Mucosa of gallbladder (tissue), 1 donor: ENCODE measurements around the gene IL1B. TPM values are rescaled to one million over a fixed set of nuclear protein-coding genes. Genes with fewer than 3 reads are reported as not detected.

Source experiments
- DNase-seq: peaks from one replicate; pipeline ENCODE4 v3.0.0-alpha.2; 2020; ENCODE audit warnings: low spot score
- total RNA-seq: library from RNA; stranded (reverse); gene quantifications from one replicate; pipeline ENCODE4 v1.2.1, GENCODE V29; 2021
- donor health status: DM: no; HTN: no; CAD: no.

The IL1B gene
- total RNA-seq, 1 donor from 2014 or later, result 33.2 TPM

DNA sequence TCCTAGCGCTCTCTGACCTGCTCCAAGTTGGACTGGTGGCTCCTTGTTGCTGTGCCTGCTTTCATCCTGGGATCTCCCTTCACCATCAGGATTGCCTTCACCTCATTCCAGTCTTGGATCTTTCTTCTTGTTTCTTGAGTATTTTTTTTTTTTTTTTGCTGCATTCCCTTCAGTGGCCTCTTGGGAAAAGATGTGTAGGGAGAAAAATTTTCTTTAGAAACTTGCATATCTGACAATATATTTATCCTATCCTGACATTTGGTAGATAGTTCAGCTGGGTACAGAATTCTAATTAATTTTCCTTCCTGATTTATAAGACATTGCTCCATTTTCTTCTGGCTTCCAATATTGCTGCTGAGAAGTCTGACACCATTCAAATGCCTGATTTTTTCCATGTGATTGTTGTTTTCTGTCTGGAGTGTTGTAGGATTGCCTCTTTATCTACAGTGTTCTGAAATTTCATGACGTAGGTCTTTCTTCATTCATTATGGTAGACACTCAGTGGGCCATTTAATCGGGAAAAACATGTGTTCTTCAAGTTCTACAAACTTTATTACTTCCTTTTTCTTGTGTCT lies 29.3 kb downstream of the IL1B start:
- DNase-seq, result no peak

DNA sequence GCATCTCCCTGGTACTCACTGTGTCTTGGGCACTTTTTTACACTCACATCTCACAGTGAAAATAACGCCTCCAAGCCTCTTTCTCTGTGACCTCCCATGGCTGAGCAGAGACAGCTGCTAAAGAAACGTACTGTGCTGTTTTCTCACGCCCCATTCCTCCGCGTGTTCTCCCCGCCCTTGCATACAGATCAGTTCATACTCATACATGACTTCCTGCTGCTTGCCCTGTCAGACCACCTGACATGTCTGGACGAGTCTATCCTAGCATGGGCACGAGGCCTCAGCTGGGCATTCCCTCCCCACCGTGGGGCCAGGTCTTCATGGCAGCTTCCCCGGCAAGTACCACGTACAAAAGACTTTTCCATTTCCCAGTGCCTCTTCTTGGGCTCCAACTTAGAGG lies 31.0 kb downstream of the IL1B start:
- DNase-seq, result no peak

DNA sequence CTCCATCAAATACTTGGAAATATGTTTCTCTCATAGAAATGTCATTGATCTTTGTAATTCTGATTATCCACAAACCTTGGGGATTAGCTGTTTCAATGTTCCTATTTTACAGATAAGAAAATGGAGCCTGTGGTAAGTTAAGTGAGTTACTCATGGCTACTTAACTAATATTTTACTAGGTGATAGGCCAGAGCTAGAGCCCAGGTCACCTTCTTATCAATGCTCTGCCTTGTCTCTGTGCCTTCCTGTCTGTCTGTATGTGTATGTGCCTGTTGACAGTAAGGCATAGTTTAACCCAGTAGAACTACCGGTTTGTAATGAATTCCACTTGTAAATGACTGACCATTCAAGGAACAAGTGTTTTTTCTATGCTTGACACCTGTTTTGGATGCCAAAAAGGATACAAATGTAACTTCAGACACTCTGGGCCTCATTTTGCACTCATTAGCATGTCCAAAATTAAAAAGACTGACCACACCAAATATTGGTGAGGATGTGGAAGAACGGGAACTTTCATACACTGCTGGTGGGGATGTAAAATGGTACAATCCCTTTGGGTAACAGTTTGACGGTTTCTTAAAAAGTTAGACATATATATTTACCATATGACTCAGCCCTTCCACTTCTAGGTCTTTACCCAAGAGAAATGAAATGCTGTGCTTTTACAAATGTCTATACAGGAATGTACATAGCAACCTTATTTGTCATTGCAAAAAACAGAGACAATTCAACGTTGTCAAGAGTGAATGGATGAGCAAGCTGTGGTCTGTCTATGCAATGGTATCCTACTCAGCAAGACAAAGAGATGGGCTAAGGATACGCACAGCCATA lies 32.7 kb downstream of the IL1B start:
- no peak for DNase-seq

DNA sequence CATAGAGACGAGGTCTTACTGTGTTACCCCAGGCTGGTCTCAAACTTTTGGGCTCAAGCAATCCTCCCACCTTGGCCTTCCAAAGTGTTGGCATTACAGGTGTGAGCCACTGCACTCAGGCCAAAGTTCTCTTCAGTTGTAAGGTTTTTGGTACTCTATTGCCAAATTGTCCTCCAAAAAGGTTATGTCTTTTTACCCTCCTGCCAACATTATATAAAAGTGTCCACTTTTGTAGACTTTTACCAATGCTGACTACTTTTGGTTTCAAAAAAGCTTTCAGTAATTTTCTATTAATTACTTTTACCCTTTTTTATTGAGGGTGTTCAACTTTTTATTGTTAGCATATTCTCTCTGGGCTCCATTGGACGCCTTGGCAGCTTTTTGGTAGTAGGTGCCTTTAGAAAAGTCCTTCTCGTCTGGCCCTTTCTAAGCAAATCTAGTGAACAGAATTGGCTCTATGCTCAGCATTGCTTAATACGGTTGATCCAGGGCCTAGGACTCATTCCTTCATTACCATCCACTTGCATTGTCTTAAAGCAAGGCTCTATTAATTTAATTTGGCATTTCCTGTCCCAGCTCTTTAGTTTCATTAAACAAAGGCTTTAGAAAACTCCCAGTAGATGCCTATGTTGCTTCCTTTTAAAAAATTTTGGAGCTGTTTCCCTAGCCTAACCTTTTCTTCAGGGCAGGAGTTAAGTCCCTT lies 35.5 kb downstream of the IL1B start:
- no peak for DNase-seq

DNA sequence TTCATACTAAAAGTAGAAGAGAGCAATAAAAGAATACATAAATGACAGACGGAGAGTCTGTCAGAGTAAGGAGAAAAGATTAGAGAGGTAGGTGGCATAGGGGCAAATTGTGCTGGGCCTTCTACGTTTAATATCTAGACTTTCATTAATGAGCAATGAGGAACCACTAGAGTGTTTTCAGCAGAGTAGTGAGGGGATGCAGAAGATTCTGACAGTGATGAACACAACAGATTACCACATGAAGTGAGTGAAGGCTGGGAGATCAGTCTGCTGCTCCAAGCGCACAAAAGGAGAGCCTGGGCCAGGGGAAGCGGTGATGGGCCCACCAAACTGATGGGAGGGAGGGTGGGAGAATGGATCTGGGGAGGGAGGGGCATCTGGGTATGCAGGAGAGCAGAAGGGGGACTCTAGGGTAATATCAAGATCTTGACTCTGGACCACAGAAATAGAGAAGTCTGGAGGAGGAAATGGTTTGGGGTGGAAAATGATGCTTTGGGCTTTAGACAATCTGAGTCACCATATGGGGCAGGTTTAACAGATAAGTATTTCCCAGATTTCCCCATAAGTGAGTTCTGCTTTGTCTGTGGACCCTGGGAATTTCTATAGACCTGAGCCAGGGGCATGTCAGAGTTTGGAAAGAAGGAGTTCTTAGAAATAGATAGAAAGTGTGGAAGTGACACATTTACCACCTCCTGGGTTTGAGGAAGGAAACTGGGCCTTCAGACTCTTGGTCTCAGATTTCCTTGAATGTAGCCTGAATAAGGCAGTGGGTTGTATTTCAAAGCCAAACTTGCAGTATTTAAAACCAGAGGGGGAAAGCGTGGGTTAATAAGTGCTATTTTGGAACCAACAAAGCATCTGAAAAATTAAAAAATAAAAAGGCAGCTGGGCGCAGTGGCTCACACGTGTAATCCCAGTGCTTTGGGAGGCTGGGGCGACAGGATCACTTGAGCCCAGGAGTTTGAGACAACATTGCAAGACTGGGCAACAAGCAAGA lies 37.3 kb downstream of the IL1B start:
- DNase-seq, result no peak

DNA sequence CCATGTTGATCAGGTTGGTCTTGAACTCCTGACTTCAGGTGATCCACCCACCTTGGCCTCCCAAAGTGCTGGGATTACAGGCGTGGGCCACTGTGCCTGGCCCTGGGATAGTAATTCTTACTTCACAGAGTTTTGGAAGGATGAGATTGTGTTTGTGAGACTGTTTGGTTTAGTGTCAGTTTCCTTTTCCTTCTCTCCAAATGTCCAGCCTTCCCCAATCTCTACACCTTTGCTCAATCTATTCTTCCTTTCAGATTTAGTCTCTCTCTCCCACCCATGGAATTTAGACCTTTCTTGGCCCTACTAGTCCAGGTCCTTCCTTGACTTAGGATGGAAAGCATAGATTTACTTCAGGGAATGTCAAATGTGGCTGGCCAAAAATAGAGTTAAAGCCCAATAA lies 40.1 kb downstream of the IL1B start:
- DNase-seq, result no peak

DNA sequence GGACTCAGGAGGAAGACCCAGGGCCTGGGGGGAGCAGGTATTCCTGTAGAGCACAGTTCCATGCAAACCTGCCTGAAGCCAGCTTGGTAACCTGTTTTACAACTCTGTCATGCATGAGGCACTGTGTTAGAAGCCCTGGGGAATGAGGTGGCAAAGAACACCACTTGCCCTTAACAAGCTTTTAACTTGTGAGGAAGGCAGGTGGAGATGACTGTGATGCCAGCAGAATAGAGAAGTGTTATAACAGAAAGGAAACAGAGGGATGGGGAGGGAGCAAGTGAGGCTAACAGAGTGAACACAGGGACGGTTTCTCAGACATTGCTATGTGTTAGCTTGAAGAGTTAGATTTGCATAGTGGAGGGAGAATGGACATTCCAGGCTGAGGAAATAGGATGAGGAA lies 40.8 kb downstream of the IL1B start:
- DNase-seq, result peak; percentile 32

DNA sequence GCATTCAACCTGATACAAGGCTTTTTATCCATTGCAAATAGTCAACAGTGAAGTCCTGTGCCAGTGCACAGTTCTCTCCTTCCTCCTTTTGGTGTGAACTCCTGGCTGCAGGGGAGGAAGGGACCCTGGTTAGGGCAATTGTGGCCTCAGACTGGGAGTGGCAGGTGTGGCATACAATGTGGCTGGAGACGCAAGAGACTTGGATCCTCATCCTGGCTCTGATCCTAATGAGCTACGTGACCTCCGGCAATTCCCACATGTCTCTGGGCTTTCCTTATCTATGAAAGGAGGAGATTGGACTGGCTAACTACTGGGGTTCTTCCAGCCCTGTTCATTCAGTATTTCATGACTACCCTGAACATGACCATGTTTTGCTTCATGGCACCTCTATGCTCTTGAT lies 41.7 kb downstream of the IL1B start:
- DNase-seq, result peak; percentile 73

DNA sequence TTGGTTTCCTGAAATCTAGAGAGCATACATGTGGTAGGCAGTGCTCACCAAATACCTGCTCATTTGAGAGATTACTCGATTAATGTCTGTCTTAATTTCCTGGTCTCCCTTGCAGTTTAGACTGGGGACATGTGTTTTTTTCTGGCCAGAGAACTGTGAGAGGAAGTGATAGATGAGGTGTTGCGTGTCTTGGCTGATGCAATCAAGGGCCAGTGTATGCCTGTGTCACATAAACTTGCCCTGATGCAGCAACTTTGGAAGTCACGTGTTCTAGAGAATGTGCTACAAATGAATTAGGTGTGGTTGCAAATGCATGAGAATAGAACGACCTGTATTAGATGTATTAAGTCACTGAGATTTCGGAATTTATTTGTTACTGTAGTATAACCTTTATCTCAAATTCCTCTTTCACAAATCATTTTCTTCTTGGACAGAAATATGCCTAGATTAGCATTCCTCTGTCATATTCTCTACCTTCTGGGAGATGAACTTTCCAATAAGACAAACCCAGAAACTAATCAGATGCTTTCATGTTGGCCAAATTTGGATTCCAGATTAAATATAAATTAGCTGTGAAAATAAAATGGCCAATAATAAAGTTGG lies 42.3 kb downstream of the IL1B start:
- DNase-seq, result peak; percentile 70

DNA sequence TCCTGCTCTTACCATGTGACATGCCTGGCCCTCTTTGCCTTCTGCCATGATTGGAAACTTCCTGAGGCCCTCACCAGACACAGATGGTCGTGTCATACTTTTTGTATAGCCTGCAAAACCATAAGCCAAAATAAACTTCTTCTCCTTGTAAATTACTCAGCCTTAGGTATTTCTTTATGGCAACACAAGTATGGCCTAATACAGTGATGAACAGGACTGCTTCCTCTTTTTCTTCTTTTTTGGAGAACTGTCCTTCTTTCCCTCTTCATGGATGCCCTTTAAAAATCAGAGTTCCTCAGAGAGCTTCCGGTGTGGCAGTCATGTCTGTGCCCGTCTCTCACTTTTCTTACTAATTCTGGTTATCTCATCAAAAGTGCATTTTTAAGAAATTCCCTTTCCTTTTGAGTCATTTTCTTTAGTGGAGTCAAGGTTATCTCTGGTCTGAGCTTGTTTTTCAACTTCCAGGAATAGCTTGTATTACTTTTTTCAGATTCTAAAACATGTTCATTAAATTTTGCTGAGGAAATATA lies 43.1 kb downstream of the IL1B start:
- no peak for DNase-seq

DNA sequence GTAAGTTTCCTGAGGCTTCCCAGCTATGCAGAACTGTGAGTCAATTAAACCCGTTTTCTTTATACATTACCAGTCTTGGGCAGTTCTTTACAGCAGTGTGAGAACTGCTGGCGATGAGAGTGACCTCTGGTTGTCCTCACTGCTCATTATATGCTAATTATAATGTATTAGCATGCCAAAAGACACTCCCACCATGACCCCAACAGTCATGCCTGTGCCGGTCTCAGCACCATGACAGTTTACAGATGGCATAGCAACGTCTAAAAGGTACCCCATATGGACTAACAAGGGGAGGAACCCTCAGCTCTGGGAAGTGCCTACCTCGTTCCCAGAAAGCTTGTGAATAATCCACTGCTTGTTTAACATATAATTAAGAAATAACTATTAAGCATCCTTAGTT lies 44.2 kb downstream of the IL1B start:
- no peak for DNase-seq

DNA sequence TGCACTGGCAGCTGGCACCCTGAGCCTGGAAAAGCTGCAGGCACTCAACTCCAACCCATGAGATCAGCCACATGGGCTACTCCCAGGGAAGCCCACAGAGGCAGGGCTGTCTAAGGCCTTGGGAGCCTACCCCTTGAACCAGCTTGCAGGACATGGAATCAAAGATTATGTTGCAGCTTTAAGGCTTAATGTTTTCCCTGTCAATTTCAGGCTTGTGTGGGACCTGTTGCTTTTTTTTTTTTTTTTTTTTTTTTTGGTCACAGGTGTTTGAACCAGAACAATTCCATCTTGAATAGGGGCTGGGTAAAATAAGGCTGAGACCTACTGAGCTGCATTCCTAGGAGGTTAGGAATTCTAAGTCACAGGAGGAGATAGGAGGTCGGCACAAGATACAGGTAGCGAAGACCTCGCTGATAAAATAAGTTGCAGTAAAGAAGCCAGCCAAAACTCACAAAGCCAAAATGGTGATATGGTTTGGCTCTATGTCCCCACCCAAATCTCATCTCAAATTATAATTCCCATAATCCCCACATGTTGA lies 44.8 kb downstream of the IL1B start:
- DNase-seq, result no peak

DNA sequence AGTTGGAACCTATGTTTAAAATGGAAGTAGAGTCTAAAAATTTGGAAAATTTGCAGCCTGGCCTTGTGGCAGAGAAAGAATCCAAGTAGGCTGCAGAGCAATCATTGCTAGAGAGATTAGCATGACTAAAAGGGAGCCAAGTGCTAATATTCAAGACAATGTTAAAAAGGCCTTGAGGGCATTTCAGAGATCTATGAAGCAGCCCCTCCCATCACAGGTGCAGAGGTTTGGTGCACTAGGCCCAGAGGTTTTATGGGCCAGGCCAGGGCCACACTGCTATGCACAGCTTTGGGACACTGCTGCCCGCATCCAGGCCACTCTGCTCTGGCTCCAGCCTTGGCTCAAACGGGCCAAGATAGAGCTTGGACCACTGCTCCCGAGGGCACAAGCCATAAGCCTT lies 45.6 kb downstream of the IL1B start:
- DNase-seq, result no peak

DNA sequence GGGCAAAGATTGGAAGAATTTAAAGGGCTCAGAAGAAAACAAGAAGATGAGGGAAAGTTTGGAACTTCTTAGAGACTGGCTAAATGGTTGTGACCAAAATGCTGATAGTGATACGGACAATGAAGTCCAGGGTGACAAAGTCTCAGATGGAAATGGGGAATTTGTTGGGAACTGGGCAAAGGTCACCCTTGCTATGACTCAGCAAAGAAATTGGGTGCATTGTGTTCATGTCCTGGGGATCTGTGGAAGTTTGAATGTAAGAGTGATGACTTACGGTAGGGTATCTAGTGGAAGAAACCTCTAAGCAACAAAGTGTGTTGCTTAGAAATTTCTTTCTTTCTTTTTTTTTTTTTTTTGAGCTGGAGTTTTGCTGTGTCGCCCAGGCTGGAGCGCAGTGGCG lies 46.3 kb downstream of the IL1B start:
- no peak for DNase-seq

DNA sequence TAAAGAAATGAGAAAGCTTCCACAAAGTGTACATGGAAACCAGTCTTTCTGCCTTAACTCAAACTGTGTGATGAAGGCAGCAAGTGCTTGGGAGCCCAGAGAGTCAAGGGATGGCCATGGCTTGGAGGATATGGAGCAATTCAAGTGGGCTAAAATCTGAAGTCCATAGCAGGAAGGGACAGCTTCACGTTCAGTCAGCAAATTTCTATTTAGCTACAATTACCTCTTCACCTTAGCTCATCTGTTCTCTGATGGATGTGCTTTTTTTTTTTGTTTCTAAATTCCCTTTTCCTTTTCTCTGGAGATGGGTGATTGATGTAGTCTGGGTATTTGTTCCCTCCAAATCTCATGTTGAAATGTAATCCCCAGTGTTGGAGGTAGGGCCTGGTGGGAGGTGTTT lies 47.4 kb downstream of the IL1B start:
- no peak for DNase-seq

DNA sequence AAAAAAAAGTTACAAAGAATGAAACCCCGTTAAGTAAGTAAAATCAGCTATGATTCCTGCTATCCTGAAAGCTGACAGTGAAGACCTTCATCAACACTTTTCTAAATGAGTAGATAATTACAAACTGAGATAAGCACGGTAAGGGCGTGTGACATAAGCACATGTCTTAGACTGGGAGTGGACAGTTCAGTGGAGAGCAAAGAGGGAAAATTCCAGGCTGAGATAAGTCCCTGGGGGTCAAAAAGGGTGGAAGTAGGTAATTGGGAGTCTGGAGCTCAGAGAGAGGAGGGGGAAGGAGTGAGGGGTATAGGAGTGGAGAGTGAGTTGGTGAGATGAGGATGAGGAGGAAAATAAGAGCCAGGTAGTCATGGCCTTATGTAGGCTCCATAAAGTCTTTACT lies 47.9 kb downstream of the IL1B start:
- no peak for DNase-seq

DNA sequence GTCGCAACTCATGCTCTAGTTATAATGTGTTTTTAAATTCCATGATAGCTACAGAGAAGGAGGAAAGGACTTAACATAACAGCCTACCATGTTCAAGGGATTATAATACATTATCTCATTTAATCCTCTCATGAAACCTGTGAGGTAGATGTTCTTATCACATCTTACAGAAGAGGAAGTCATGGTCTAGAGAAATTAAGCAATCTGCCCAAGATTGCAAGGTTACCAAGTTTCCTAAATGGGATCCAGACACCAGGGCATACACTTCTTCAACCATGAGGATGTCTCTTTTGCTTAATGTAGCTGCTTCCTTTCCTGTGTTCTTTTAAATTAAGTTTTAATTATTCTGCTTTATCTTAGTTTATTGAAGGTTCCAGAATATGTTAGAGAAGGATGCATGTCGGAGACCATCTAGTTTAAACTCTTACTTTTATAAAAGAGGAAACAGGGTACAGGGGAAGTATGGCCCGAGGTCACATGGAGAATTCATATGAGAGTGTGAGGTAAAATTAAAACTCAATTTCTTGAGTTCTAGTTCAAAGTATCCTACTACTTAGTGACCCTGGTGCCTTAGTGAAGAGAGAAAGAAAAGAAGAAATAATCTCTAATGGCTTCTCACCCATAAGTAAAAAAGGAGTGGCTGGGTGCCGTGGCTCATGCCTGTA lies 48.7 kb downstream of the IL1B start:
- DNase-seq, result no peak

DNA sequence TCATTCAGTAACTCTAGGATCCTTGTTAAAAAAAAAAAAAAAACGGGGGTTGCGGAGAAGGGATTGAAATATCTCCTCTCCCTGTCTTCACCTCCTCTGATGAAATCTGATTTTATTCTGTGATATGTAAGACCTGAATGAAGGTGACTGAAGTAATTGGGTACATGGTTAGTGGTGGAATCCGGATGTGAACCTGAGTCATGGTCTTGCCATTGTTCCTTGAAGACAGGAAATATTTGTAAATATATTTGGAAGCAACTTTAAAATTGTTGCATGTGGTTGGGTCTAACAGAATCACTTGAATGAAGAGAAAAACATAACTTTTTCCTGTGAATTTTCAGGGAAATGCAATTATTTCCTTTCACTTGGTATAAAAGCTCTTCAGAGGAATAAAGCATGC lies 49.3 kb downstream of the IL1B start:
- no peak for DNase-seq

DNA sequence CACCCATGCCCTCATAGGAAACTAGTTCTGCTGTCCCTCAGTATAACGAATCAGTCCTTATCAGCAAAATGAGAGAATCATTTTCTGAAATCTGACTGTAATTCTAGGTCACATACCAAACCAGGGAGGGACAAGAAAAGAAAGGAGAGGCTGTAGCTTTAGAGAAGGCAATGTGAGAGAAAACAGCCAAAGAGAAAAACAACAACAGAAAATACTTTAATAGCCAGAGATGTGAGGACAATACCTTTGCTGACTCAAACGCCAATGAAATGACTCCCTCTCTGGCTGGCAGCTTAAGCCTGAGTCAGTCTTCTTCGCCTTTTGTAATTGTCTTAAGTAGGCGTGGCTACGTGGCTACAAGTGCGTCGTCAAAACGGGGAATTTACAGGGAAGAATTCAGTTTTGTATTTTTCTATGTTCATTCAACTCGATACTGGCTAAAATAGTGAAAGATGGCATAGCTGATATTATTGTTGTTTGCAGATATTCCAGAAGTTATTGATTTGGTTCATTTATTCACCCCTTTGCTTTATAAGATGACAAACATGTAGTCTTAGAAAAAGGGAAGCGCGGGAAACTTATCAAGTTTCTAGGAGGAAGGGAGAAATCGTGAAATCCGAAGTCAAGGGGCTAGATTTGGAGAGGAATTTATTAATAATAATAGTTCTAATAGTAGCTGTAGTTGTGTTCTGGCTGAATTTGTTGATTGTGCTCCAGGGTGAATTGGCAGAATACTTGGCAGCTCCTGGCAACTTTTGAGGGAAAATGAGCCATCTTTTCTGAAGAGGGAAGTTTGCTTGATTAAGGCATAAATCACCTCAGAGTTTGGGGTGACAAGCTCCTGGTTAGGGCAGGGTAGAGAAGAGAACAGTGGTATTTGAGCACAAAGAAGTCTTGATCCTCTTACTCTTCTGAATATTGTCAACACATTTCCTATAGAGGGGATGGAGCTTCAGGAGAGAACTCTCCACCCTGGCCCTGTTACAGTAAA lies 52.1 kb downstream of the IL1B start, which contains the start of gene IL1A:
Gene IL1A, minus strand, starts transcription at position 295 of the 991 bp plus-strand sequence. CDS start 723 bp downstream, outside the sequence.
- DNase-seq, result peak; percentile 18
